ENCODE results near the gene TUG1.

Gene TUG1

DNA sequence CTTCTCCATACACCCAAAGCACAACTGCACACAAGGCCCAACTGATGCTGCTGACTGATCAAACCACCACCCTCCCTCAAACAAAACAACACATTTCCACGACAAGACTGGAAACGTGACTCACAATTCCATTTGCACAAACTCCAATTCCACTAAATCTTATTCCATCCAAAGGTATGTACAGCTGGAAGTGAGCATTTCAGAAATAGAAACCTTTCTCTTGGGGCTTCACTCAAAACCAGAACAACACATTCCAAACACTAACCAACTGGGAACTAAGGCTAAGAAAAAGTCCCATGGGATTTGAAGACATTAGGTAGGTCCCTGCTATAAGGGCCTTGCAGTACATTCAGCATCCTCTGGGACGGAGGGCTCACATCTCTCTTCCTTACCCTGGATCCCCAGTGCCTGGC lies 20.1 kb upstream of the TUG1 start:
- no peak for DNase-seq

DNA sequence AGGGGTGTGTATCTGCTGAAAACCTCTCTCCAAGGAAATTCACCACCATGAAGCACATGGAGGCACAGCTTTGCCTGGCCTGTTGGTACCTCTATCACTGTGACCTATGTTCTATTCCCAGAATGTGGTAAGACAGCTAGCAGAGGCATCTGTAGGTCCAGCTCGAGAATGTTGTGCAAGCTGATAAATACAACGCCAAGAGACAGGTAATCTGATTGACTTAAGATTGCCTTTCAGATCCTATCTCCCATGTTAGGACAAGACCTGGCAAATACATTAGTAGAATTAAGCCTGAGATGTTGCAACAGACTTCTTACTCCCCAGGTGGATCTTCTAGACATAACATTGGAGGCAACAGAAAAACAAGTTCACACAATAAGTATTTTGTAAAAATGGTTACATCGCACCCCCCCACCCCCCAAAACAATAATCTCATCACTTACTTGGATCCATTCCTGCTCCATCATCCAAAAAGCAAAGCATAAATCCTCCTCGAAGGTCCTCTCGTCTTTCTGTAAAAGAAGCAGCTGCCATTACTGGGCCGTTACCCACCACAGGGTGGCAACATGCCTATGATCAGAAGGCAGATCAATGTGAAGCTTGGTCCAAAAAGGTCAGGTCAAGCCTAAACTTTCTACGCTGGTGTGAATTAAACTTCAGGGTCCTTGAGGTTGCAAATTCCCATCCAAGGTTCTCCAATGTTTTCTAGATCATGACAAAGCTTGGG lies 19.0 kb upstream of the TUG1 start:
- DNase-seq: no peak

DNA sequence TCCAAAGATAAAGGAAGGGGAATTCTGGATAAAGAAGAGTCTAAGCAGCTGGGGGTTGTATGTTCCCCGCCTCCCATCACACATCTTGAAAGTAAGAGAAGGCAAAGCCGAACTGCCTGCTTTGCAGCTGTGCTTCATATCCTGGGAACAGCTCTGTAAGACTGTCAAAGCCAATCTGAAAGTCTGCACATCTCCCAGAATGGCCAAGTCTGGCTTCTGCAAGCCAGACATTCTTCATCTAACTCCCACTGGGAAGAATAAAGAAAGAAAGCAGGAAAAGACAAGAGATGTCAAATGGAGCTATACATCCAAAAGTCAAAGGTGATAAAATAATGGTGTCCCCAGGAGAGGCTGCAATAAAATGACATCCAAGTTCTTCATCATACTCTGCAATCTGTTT lies 15.9 kb upstream of the TUG1 start:
- DNase-seq: no peak

DNA sequence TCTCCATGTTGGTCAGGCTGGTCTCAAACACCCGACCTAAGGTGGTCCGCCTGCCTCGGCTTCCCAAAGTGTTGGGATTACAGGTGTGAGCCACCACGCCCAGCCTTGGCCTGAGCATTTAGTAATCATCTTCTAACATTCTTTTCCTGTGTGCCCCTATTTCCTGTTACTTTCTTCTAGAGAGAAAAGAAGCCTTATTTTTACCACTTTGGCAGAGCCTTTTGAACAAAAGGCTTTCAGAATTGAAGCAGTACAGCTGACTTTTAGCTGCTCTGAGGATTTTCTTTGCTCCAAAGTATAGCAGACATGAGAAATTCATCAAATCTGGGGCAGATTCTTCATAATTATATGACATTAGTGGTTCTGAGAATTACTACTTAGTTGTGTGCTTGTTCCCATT lies 13.9 kb upstream of the TUG1 start:
- no peak for DNase-seq

DNA sequence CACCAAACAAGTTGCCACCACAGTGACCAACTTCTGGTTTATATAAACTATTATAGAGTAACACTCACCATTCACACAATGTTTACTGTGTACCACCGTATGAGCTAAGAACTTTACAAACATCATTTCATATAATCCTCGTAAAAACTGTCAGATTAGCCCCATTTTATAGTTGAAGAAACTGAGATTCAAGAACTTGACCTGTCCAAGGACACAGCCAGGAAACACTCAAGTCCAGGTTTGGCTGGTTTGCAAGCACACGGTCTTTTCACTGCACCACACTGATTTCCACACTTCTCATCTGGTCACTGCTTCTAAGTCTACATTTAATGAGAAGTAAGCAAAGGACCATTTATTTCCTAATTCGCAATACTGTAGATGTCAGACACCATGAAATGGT lies 4.2 kb upstream of the TUG1 start:
- DNase-seq: no peak

DNA sequence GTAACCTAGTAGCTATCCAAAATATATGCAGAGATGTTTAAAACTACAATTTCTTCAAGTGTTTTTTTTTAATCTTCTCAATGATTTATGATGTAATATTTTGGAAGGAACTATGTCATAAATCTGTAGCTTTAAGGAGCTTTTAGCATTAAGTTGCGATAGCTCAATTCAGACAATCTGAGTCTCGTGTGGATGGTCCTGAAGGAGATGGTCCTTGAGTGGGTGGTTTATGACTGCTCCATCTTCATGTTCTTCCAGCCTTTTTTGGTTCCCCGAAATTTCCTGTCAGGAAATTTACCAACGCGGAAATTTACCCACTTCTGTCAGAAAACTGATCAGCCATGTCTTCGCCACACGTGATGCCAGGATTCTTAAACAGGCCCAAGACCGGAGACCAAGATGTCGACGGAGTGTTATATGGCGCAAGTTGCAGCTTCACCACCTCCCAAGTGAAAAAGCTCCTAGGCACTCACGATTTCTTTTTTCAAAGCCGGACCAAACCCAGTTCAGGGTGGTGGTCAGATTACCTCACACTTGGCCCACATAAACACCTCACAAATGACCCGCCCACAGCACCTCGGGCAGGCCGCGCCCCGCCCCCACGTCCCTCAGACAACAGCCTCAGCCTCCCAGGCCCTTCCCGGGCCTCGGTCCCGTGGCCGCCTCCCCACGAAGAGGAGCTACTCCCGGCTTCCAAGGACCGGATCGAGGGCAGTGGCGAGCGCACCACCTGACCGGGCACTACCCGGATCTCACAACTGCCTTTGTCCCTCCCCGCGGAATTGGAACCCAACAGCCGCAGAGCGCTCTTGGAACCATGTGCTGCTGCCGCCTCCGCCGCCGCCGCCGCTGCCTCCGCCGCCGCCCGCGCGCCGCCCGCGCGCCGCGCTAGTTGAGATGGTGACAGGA lies 796 bp upstream of the TUG1 start, which contains the start of gene MORC2:
MORC2 (minus strand) TSS at position 760 of the 909 bp plus-strand sequence. CDS start 885 bp downstream, outside the sequence.
- peak; percentile 41 for DNase-seq

DNA sequence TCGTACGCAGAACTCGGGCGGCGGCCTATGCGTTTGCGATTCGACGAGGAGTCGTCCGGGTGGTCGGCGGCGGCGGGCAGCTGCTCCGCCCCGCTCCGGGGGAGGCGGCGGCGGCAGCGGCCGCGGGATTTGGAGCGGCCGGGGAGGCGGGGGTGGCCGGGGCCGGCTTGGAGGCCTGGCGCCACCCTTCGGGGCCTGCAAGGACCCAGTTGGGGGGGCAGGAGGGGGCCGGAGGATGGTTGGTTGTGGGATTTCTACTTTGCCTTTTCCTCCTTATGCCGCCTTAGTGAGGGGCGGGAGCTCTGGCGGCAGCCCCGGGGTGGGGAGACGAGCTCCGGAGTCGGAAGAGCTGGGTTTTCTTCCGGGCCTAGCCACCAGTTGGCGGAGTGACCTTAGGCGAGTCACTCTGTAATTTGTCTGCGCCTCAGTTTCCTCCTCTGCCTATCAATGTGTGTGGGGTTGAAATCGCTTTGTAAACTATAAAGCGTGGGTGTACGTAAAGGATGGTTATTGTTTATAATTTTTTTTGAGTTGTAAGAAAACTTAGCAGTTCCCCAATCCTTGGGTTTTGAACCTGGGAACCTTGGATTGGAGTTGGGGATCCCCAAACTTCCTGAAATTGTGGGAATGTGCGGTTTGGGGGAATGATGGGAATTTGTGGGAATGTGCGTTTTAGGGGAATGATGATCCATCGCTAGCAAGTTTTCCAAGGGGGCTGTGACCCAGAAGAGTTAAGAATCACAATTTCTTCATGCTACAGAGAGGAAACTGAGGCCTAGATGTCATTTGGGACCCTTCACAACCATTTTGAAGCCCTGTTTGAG lies 679 bp downstream of the TUG1 start:
- DNase-seq: no peak

DNA sequence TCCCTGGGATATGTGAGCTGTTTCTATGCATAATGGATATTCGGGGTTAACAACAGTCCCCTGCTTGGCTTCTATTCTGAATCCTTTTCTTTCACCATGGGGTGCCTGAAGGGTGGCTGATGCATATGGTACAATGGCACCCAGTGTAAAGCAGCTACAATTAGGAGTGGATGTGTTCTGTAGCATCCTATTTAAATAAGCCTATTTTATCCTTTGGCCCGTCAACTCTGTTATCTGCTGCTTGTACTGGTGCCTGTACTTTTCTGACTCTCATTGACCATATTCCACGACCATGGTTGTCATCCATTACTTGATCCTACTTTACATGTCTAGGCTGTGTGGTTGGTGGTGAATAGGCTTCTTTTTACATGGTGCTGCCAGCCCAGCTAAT lies 1.3 kb downstream of the TUG1 start:
- no peak for DNase-seq

DNA sequence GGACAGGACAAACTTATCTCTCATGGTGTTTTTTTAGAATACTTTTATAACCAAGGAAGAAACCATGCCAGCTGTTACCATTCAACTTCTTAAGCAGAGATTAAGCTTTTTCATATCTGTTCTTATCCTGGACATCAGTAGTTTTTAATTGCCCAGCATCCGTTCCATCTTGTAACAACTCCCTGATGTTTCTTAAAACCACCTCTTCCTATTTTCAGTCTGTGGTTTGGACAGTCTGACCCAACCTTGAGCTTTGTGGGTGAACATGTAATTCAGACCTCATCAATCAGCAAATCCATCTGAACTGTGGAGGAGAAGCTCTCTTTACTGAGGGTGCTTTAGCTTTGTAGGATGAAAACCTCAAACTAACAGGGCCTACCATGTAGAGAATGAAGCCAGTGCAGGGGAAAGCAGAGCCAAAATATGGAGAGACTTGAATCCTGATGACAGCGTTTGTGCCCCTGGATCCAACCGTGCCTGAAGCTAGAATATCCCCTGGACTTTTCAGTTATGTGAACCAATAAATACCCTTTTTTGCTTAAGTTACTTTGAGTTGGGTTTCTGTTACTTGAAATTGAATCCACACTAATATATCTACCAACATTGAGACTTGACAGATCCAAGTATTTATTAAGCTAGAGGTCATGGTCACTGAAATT lies 9.4 kb downstream of the TUG1 start:
- no peak for DNase-seq

DNA sequence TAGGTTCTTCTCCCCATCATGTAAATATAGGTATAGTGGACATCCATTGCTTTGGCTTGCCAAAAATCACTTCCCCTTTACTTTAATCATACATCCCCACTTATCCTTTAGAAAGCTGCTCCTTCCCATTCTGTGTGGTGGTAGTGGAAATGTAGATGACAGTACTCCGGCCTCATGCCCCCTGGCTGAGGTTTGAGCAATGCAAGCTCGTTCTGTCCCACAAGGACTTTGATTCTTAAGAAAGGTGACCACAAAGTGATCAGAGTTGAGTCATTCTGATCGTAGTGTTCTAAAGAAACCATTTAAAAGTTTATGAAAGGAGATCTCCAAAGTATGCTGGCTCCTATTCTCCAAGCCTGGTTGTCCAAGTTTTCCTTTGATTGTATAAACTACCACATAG lies 10.9 kb downstream of the TUG1 start:
- DNase-seq: no peak

DNA sequence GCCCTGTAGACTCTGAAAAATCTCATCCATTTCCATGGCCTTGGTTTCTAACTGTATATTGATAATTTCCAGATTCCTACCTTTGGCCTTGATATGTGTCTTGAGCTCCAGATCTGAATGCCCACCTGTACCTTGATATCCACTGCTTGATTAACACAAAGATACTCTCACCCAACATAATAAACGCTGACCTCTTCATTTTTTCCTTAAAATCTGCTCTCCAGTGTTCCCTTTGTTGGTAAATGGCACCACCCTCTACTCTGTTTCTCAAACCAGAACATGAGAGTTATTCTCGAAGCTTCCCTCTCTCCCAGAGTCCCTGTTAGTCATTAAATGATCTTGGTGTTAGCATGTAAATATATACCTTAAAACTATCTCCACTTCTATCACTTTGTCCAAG lies 13.4 kb downstream of the TUG1 start:
- DNase-seq: no peak

DNA sequence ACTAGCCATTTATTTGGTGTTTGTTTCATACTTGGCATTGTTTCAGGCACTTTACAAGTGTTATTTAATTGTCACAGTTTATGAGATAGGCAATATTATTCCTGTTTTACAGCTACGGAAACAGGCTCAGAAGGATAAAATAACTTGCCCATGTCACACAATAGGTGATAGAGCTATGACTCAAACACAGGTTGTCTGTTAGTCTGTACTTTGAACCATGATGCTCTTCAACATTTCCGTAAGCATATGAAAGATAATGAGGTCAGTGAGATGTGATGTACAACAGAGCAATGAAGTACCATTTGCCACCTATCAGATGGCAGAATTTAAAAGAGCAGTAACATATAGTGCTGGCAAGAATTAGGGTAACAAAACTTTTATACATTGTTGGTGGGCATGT lies 15.3 kb downstream of the TUG1 start:
- no peak for DNase-seq

DNA sequence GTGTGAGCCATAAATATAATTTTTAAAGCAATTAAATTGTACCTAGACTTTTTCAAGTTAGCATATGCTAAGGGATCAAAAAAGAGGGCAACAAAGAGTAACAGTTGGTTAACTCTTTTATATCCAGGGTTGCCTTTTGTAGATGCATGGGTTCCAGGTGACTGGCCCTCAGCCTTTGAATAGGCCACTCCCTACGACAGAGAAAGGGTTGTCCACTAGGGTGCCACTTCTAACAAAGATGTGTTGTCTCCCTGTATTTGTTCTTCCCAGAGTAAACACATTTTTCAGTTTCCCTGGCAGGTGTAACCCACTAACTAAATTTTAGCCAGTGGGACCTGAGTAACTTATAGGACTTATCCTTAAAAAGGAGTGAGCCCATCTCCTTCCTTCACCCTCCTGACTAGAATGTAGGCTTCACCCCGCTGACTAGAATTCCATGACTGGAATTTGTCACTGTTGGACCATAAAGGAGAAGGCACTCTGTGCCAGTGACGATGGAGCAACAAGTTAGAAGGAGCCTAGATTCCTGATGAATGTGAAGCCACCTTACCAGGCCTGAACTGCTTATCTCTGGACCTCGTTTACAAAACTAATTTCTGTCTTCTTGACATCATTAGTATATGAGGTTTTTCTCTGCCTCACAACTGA lies 16.6 kb downstream of the TUG1 start:
- DNase-seq: no peak

DNA sequence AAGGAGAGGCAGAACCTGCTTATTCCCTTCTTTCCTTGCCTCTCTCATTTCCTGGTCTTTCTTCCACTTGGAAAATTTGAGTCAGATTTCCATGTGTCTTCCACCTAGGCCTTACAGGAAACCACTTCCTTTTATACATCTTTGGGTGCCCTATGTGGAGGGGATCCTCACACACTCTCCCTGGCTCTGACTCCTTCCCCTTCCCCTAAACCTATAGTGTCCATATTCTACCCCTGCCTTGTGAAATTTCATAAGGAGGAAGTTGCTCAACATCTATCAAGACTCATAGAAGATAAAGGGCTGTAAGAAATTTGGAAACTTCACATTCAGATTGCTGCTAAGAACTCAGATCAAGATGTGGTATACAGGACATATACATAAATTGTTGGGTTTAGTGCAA lies 20.4 kb downstream of the TUG1 start:
- DNase-seq: no peak

DNA sequence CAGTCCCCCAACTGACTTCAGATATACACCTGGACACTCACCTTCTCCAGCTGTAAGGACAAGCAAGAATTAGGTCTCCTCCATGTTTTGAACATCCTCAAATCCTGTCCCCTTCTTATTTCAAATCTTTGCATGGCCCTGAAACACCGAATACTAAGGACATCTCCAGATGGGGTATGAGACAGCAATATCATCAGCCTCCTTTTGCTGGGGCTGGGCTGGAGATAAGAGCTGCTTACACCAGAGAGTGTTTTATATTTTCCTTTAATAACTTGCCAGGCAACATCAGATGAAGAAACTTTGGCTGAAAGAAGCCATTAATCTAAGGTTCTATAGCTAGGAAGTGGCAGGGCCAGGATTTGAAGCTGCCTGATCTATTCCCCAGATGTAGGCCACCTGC lies 21.6 kb downstream of the TUG1 start:
- no peak for DNase-seq

DNA sequence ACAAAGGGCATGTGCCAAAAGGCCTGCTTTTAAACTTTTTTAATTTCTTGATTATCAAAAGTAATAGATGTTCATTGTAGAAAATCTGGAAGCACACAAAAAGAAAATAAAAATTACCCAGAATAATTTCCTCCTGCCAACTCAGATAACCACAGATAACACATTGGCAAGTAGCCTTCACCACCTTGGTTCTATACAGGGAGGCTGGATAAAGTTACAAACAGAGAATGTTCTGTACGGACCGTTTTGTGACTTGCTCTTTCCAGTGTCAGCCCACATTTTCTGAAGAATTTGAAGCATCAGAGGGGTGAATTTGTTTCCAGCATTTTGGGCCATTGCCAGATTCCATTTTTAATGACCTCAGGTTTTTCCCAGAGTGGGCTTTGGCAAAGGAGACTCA lies 23.5 kb downstream of the TUG1 start:
- DNase-seq: no peak

DNA sequence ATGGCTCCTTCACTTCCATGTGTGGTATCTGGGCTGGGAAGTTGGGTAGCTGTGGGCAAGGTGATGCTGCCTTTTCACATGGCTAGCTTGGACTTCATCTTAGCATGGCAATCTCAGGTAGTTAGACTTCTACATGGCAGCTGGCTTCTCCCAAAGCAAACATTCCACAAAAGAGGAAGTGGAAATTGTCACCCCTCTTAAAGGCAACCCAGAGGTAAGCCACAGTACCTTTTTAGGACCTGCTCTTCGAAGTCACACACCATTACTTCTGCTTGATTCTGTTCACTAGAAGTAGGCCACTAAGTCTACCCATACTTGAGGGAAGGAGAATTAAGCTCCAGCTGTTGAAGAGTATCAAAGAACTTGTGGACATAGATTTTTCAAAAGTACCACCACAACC lies 25.9 kb downstream of the TUG1 start:
- no peak for DNase-seq

DNA sequence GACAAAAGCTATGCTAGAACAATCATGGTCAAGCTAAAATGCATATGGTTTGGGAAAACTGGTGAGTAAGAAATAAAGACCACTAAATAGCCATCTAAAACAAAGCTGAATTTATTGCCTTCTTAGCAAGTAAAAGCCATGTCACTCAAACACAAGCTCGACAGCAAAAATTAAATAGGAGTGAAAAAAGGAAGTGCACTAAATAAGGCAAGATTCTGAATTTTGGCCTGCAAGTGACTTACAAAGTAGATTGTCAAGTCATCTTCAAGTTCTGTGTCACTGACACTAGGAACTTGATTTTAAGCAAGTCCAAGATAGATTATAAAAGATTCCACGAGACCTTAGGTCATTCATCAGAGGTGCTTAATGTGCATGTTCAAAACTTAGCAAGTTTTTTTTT lies 27.4 kb downstream of the TUG1 start:
- no peak for DNase-seq

DNA sequence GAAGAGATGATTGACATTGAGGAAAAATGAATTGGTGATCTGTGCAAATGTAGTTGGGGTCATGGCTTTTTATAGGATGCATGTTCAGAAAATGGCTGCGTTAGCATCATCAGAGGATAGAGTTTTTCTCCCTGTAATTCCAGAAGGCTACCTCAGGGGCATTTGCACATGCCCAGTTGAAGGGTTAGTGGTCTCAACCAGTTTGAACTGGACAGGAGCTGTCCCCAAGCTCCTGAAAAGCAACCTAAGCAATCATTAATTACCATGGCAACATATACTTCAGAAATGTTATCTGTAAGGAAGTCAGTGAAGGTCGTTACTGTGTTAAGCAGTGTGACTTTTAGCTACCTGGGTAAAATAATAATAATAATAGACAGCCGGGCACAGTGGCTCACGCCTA lies 29.3 kb downstream of the TUG1 start:
- no peak for DNase-seq

DNA sequence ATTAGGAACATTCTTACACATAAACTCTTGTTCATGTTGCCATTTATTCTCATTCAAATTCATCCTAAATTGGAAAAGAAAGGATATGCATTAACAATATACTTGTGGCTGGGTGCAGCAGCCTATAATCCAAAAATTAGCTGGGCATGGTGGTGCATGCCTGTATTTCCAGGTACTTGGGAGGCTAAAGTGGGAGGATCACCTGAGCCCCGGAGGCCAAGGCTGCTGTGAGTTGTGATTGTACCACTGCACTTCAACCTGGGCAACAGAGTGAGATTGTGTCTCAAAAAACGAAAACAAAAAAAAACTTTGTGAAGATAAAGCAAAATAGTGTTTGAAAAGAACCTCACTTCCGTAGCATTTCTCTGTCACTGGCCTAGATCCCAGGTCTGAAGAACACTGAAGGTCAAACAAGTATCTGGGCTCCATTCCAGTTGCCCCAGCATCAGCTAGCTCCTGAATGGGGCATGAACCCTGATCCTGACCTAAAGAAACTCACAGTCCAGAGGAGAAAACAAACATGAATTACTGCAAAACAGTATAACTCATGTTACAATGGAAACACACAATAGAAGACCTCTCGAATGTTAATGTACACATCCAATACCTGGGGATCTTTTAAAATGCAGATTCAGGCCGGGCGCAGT lies 32.2 kb downstream of the TUG1 start:
- no peak for DNase-seq

DNA sequence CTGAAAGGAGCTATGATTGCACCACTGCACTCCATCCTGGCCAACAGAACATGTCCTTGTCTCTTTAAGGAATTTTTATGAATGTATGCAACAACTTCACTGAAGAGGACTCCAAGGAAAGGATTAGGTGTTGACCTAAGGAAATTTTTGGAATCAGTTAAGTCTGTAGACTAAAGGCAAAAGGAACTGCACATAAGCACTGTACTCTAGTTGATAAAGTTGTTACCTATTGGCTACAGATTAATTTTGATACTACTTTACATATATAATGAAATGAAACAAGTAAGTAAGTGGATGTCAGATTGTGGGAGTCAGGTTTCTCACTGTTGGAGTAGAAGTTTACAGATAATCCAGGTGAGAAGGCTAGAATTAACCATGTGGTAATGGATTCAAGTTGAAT lies 36.5 kb downstream of the TUG1 start:
- DNase-seq: no peak

Data from NCI-H510A (cell line).